HepG2 (cell line): Measurements from ENCODE around the gene COL9A3. TPM values are rescaled to one million over a fixed set of nuclear protein-coding genes. Genes with fewer than 3 reads are reported as not detected.
A peak's percentile ranks its signal among the peaks of the same experiment; 100 is the strongest.

Source experiments
- ARNT2 ChIP-seq: sonication (generic); formaldehyde crosslinking; IDR thresholded peaks from 2 replicates; pipeline ENCODE4 v1.8.0; 2022; ENCODE audit warnings: mild to moderate bottlenecking, low read depth, missing genetic modification reagents, moderate library complexity
- BORCS8-MEF2B ChIP-seq: sonication (generic); formaldehyde crosslinking; IDR thresholded peaks from 2 replicates; pipeline ENCODE4 v1.8.0; 2022; ENCODE audit warnings: mild to moderate bottlenecking, missing genetic modification reagents
- CBX5 ChIP-seq: sonication (generic); formaldehyde crosslinking; IDR thresholded peaks from 2 replicates; pipeline ENCODE4 v1.4.0; 2020; ENCODE audit warnings: missing genetic modification reagents, borderline replicate concordance
- GMEB1 ChIP-seq: sonication (generic); formaldehyde crosslinking; IDR thresholded peaks from 2 replicates; pipeline ENCODE4 v1.5.1; 2020; ENCODE audit warnings: missing genetic modification reagents, mild to moderate bottlenecking, borderline replicate concordance
- GPN1 ChIP-seq: sonication (generic); formaldehyde crosslinking; IDR thresholded peaks from 2 replicates; pipeline ENCODE4 v1.5.1; 2020; ENCODE audit warnings: missing genetic modification reagents, borderline replicate concordance
- HNRNPH1 ChIP-seq: fragments of 200-400 bp; formaldehyde crosslinking; optimal IDR thresholded peaks from 2 replicates; pipeline ENCODE3; 2017; ENCODE audit warnings: mild to moderate bottlenecking, low read depth, low read length
- IKZF4 ChIP-seq: sonication (generic); formaldehyde crosslinking; IDR thresholded peaks from 2 replicates; pipeline ENCODE4 v1.5.1; 2020; ENCODE audit warnings: borderline replicate concordance, mild to moderate bottlenecking, low read depth, missing genetic modification reagents; ENCODE audit errors: not compliant biosample characterization
- NAIF1 ChIP-seq: sonication (generic); formaldehyde crosslinking; IDR thresholded peaks from 2 replicates; pipeline ENCODE4 v1.5.0; 2020; ENCODE audit warnings: mild to moderate bottlenecking, missing genetic modification reagents, borderline replicate concordance
- ONECUT2 ChIP-seq: sonication (generic); formaldehyde crosslinking; IDR thresholded peaks from 2 replicates; pipeline ENCODE4 v1.4.0; 2020; ENCODE audit warnings: missing genetic modification reagents
- TBX2 ChIP-seq: sonication (generic); formaldehyde crosslinking; IDR thresholded peaks from 2 replicates; pipeline ENCODE4 v1.5.0; 2020; ENCODE audit warnings: missing genetic modification reagents, mild to moderate bottlenecking, borderline replicate concordance
- TERF1 ChIP-seq: sonication (generic); formaldehyde crosslinking; IDR thresholded peaks from 2 replicates; pipeline ENCODE4 v1.8.0; 2022; ENCODE audit warnings: mild to moderate bottlenecking, missing genetic modification reagents, moderate library complexity
- TOPORS ChIP-seq: sonication (generic); formaldehyde crosslinking; IDR thresholded peaks from 2 replicates; pipeline ENCODE4 v1.8.0; 2023; ENCODE audit warnings: mild to moderate bottlenecking, missing genetic modification reagents
- UBTF ChIP-seq: sonication (generic); formaldehyde crosslinking; IDR thresholded peaks from 2 replicates; pipeline ENCODE4 v1.4.0; 2020; ENCODE audit warnings: mild to moderate bottlenecking, missing genetic modification reagents
- ZBTB42 ChIP-seq: sonication (generic); formaldehyde crosslinking; IDR thresholded peaks from 2 replicates; pipeline ENCODE4 v1.5.0; 2020; ENCODE audit warnings: mild to moderate bottlenecking, missing genetic modification reagents
- ZNF251 ChIP-seq: sonication (generic); formaldehyde crosslinking; IDR thresholded peaks from 2 replicates; pipeline ENCODE4 v1.9.0; 2021; ENCODE audit warnings: mild to moderate bottlenecking, missing genetic modification reagents
- ZNF256 ChIP-seq: sonication (generic); formaldehyde crosslinking; conservative IDR thresholded peaks from 2 replicates; pipeline ENCODE4 v1.4.0; 2020; ENCODE audit warnings: missing genetic modification reagents
- ZNF562 ChIP-seq: sonication (generic); formaldehyde crosslinking; IDR thresholded peaks from 2 replicates; pipeline ENCODE4 v1.8.0; 2022; ENCODE audit warnings: missing genetic modification reagents, borderline replicate concordance
- ZNF605 ChIP-seq: sonication (generic); formaldehyde crosslinking; IDR thresholded peaks from 2 replicates; pipeline ENCODE4 v1.8.0; 2022; ENCODE audit warnings: mild to moderate bottlenecking, missing genetic modification reagents
- ZNF660 ChIP-seq: sonication (generic); formaldehyde crosslinking; IDR thresholded peaks from 2 replicates; pipeline ENCODE4 v1.5.1; 2020; ENCODE audit warnings: mild to moderate bottlenecking, low read depth, missing genetic modification reagents, borderline replicate concordance
- ZNF770 ChIP-seq: sonication (generic); formaldehyde crosslinking; IDR thresholded peaks from 2 replicates; pipeline ENCODE4 v1.5.0; 2020; ENCODE audit warnings: mild to moderate bottlenecking, missing genetic modification reagents
- ZNF883 ChIP-seq: sonication (generic); formaldehyde crosslinking; IDR thresholded peaks from 2 replicates; pipeline ENCODE4 v1.5.1; 2020; ENCODE audit warnings: mild to moderate bottlenecking, missing genetic modification reagents; ENCODE audit errors: not compliant biosample characterization
- polyA plus RNA-seq, 8 experiments: library from polyadenylated mRNA; depleted of rRNA in 3 of 8; stranded (reverse) in 7 of 8; unstranded in 1 of 8; fragments of >200 nt; fragmentation: Illumina TruSeq in 4 of 8; extraction: Trizol in 4 of 8; gene quantifications; 2 replicates each; pipeline versions ENCODE4 v1.2.1 to v1.2.3, GENCODE V29; 2011 to 2016; ENCODE audit warnings: low read depth in 4 of 8, missing spikeins in 1 of 8, mixed read lengths in 1 of 8; ENCODE audit not compliant: insufficient read depth in 1 of 8
- total RNA-seq, 5 experiments: library from RNA; depleted of rRNA; stranded (reverse); fragments of >200 nt; fragmentation: Illumina TruSeq; extraction: Trizol; gene quantifications; 2 replicates each; pipeline ENCODE4 v1.2.3, GENCODE V29; 2016; ENCODE audit warnings: low read depth in 1 of 5

Gene COL9A3
- total and polyA plus RNA-seq, 2 of the 13 experiments (the other 11 are each of a cell fraction or from before 2014, with no cell fraction given) = 155 to 204 TPM

GRCh38 chr20:62818592-62819493 lies 2.0 kb downstream of the COL9A3 start (continued):
- TF ChIP-seq ZNF770 (CRISPR knock-in tag) (peak; percentile 63; the same call in 1 of the 2 replicates), ZNF660 (CRISPR knock-in tag) (no peak), CBX5 (no peak; the same call in 1 of the 2 replicates), TOPORS (CRISPR knock-in tag) (0 out of 2 replicates have a peak, but pooled peaks have one; percentile 40), ZNF256 (0 out of 2 replicates have a peak, but pooled peaks have one; percentile 49), ZNF562 (CRISPR knock-in tag) (no peak), IKZF4 (no peak), ZNF883 (CRISPR knock-in tag) (peak; percentile 12), ZNF251 (no peak), ONECUT2 (CRISPR knock-in tag) (no peak), UBTF (CRISPR knock-in tag) (peak; percentile 96), GMEB1 (CRISPR knock-in tag) (peak; percentile 46; the same call in 1 of the 2 replicates), ARNT2 (peak; percentile 91), TERF1 (CRISPR knock-in tag) (no peak; the same call in 1 of the 2 replicates), NAIF1 (CRISPR knock-in tag) (no peak), TBX2 (CRISPR knock-in tag) (peak; percentile 76), BORCS8-MEF2B (CRISPR knock-in tag) (no peak; the same call in 1 of the 2 replicates), GPN1 (CRISPR knock-in tag) (no peak), ZBTB42 (CRISPR knock-in tag) (0 out of 2 replicates have a peak, but pooled peaks have one; percentile 47), ZNF605 (CRISPR knock-in tag) (peak; percentile 55; the same call in 1 of the 2 replicates), HNRNPH1 (no peak)
